SU-DHL-6 (cell line): ENCODE measurements around the gene HSPA4.

Source experiments
- H2AFZ ChIP-seq: fragments of 200-600 bp; sonication (generic); 2 replicates; pipeline ENCODE4 v1.6.1; 2014; ENCODE audit warnings: low read depth, mild to moderate bottlenecking, moderate library complexity, mixed read lengths, antibody characterized with exemption, low read length; ENCODE audit not compliant: severe bottlenecking
- H3F3A ChIP-seq: fragments of 200-600 bp; shearing (Covaris generic); 2 replicates; pipeline ENCODE4 v1.6.0; 2016; ENCODE audit warnings: antibody characterized with exemption, mild to moderate bottlenecking; ENCODE audit not compliant: insufficient read depth
- H3K27ac ChIP-seq: fragments of 200-600 bp; sonication (generic); 2 replicates; pipeline ENCODE4 v1.5.1; 2016; ENCODE audit warnings: low read depth, mild to moderate bottlenecking, low read length, moderate library complexity, mixed read lengths
- H3K27me3 ChIP-seq: fragments of 200-600 bp; sonication (generic), shearing (Covaris generic); 2 replicates; pipeline ENCODE4 v1.6.0; 2014; ENCODE audit warnings: mild to moderate bottlenecking, low read length
- H3K36me3 ChIP-seq: fragments of 200-600 bp; sonication (generic); 2 replicates; pipeline ENCODE4 v1.6.1; 2014; ENCODE audit warnings: mild to moderate bottlenecking, low read length, mixed read lengths
- H3K4me2 ChIP-seq: fragments of 300-600, 200-600 bp; shearing (Covaris generic), sonication (generic); 2 replicates; pipeline ENCODE4 v1.6.0; 2014; ENCODE audit warnings: low read length, low read depth, mild to moderate bottlenecking; ENCODE audit not compliant: poor library complexity, severe bottlenecking
- H3K4me3 ChIP-seq: fragments of 200-600 bp; sonication (generic); 2 replicates; pipeline ENCODE4 v1.5.1; 2014; ENCODE audit warnings: antibody characterized with exemption, low read length, mild to moderate bottlenecking, mixed read lengths; ENCODE audit not compliant: insufficient read depth, poor library complexity, severe bottlenecking
- H3K79me2 ChIP-seq: fragments of 200-600 bp; sonication (generic); 2 replicates; pipeline ENCODE4 v1.6.1; 2014; ENCODE audit warnings: mild to moderate bottlenecking, low read length, moderate library complexity; ENCODE audit not compliant: insufficient read depth
- H3K9ac ChIP-seq: fragments of 200-600 bp; sonication (generic); 2 replicates; pipeline ENCODE4 v1.7.0; 2014; ENCODE audit warnings: mild to moderate bottlenecking, low read length
- H3K9me2 ChIP-seq: fragments of 200-600 bp; sonication (generic); replicated peaks from 2 replicates; pipeline ENCODE4 v1.6.1; 2014; ENCODE audit warnings: low read length; ENCODE audit not compliant: insufficient read depth
- H3K9me3 ChIP-seq: fragments of 200-600 bp; sonication (generic); 2 replicates; pipeline ENCODE4 v1.6.1; 2014; ENCODE audit warnings: low read length, mixed read lengths; ENCODE audit not compliant: insufficient read depth
- H4K20me1 ChIP-seq: fragments of 200-600 bp; sonication (generic); 2 replicates; pipeline ENCODE4 v1.6.1; 2014; ENCODE audit warnings: low read depth, mild to moderate bottlenecking, antibody characterized with exemption, low read length, moderate library complexity, mixed read lengths
- CTCF ChIP-seq: fragments of 200-600 bp; sonication (generic); IDR thresholded peaks from one replicate; pipeline ENCODE4 v1.5.1; 2017; ENCODE audit warnings: antibody characterized with exemption, mild to moderate bottlenecking, low read length, moderate library complexity; ENCODE audit not compliant: insufficient read depth, poor library complexity, severe bottlenecking
- EZH2phosphoT487 ChIP-seq: fragments of 200-600 bp; sonication (generic), shearing (Covaris generic); conservative IDR thresholded peaks from 2 replicates; pipeline ENCODE4 v1.6.1; 2018; ENCODE audit warnings: mild to moderate bottlenecking, antibody characterized with exemption, low read length, moderate library complexity, mixed read lengths

Gene HSPA4

GRCh38 chr5:133081036-133081435 is 29.2 kb downstream of the HSPA4 start:
- no peak overlapping the region for H3K27ac ChIP-seq
- H3K36me3 ChIP-seq: peaks cover 32% of the 10 kb centered on the region
- no peak overlapping the region for H3K4me3 ChIP-seq
- TF ChIP-seq CTCF (no peak), EZH2phosphoT487 (no peak)
- H3K9ac ChIP-seq: no peak overlapping the region
- H2AFZ ChIP-seq: no peak overlapping the region
- no peaks in the 10 kb centered on the region for H3K9me2 ChIP-seq
- H3K79me2 ChIP-seq: peaks cover 56% of the 10 kb centered on the region
- 0 out of 2 replicates have a peak, but pooled peaks cover 5% of the 10 kb centered on the region for H4K20me1 ChIP-seq
- H3K4me2 ChIP-seq: no peak overlapping the region
- H3F3A ChIP-seq: no peaks in the 10 kb centered on the region; the same call in 1 of the 2 replicates
- no peaks in the 10 kb centered on the region for H3K9me3 ChIP-seq
- H3K27me3 ChIP-seq: no peaks in the 10 kb centered on the region

- TF ChIP-seq EZH2phosphoT487 (no peak), CTCF (no peak)
- 0 out of 2 replicates have a peak, but pooled peaks cover 5% of the 10 kb centered on the region for H4K20me1 ChIP-seq
Measured at GRCh38 chr5:133081703-133082102, 29.9 kb downstream of the HSPA4 start.

GRCh38 chr5:133082128-133082527 is 30.3 kb downstream of the HSPA4 start:
- Histone ChIP-seq H4K20me1 (0 out of 2 replicates have a peak, but pooled peaks cover 7% of the 10 kb centered on the region), H3K4me2 (no peak overlapping the region), H3K79me2 (peaks cover 46% of the 10 kb centered on the region), H3F3A (no peaks in the 10 kb centered on the region; the same call in 1 of the 2 replicates), H2AFZ (no peak overlapping the region), H3K27ac (no peak overlapping the region), H3K36me3 (peaks cover 32% of the 10 kb centered on the region), H3K9ac (no peak overlapping the region), H3K4me3 (no peak overlapping the region), H3K27me3 (no peaks in the 10 kb centered on the region), H3K9me2 (no peaks in the 10 kb centered on the region), H3K9me3 (no peaks in the 10 kb centered on the region)
- no peak for TF ChIP-seq CTCF
- no peak for TF ChIP-seq EZH2phosphoT487

More at GRCh38 chr5:133081703-133082102, 29.9 kb downstream of the HSPA4 start:
- Histone ChIP-seq H3F3A (no peaks in the 10 kb centered on the region; the same call in 1 of the 2 replicates), H3K27me3 (no peaks in the 10 kb centered on the region), H3K9me3 (no peaks in the 10 kb centered on the region), H3K4me3 (no peak overlapping the region), H3K9ac (no peak overlapping the region), H3K4me2 (no peak overlapping the region), H3K27ac (no peak overlapping the region), H3K79me2 (peaks cover 49% of the 10 kb centered on the region), H2AFZ (no peak overlapping the region), H3K36me3 (peaks cover 32% of the 10 kb centered on the region), H3K9me2 (no peaks in the 10 kb centered on the region)
